ENCODE data around the gene TRAPPC8. TPM values are rescaled to one million over a fixed set of nuclear protein-coding genes. Genes with fewer than 3 reads are reported as not detected.

The TRAPPC8 gene
- total and polyA plus RNA-seq, 2 experiments from 2014 or later, result 27.2 to 66.2 TPM

- H3K4me3 Mint-ChIP-seq, result no peak overlapping the region; the same call in 2 of the 3 replicates
- H3K9me3 Mint-ChIP-seq, result peaks cover 11% of the 10 kb centered on the region; the same call in 1 of the 3 replicates
- no peak overlapping the region; the same call in 1 of the 2 replicates for H3K27ac Mint-ChIP-seq
- no peaks in the 10 kb centered on the region for H3K79me2 ChIP-seq (replicated peaks; ENCODE audit: insufficient read depth)
- no peaks in the 10 kb centered on the region for H3K9me2 ChIP-seq (ENCODE audit: insufficient read depth)
- no peak overlapping the region for H3K4me3 ChIP-seq
- H3K36me3 ChIP-seq (ENCODE audit: insufficient read depth), result no peaks in the 10 kb centered on the region
- no peaks in the 10 kb centered on the region for H4K20me1 ChIP-seq (replicated peaks; ENCODE audit: insufficient read depth)
- H3K36me3 Mint-ChIP-seq (ENCODE audit: low read depth), result peaks cover 8% of the 10 kb centered on the region; the same call in 2 of the 3 replicates
- 0 out of 2 replicates have a peak, but pooled peaks cover 1% of the 10 kb centered on the region for H3K4me1 ChIP-seq (ENCODE audit: insufficient read depth)
- DNase-seq (ENCODE audit: low spot score) (no peak), ATAC-seq (no peak)
- 0 out of 2 replicates have a peak overlapping the region, but pooled peaks have one; percentile 8 for H3K27ac ChIP-seq (ENCODE audit: low read depth)
- peaks cover 23% of the 10 kb centered on the region for H3K4me1 Mint-ChIP-seq
- H2AFZ ChIP-seq, result no peak overlapping the region
- H3F3A ChIP-seq (replicated peaks; ENCODE audit: low read depth), result no peaks in the 10 kb centered on the region
- H3K27me3 ChIP-seq (ENCODE audit: insufficient read depth), result 0 out of 2 replicates have a peak, but pooled peaks cover 3% of the 10 kb centered on the region
- H3K27me3 Mint-ChIP-seq (ENCODE audit: insufficient read depth, low read depth, poor library complexity), result peaks cover 8% of the 10 kb centered on the region
- no peak overlapping the region for H3K4me2 ChIP-seq
- TF ChIP-seq CTCF (conservative IDR thresholded peaks at IDR 0.05; ENCODE audit: low read depth in 2 of 2), result no peak
- no peak for TF ChIP-seq ETS1 (IDR thresholded peaks at IDR 0.05)
- TF ChIP-seq ZNF462 (CRISPR knock-in tag; IDR thresholded peaks at IDR 0.05), result no peak
- no peak for TF ChIP-seq CREB1 (CRISPR knock-in tag; IDR thresholded peaks at IDR 0.05; ENCODE audit: low read depth)
- TF ChIP-seq POLR2AphosphoS5 (IDR thresholded peaks at IDR 0.05; ENCODE audit: low read depth), result no peak
- no peak for TF ChIP-seq EZH2 (IDR thresholded peaks at IDR 0.05; ENCODE audit: low read depth, unreplicated experiment)
- TF ChIP-seq JUNB (IDR thresholded peaks at IDR 0.05; ENCODE audit: unreplicated experiment), result no peak
- TF ChIP-seq STAT1 (IDR thresholded peaks at IDR 0.05; ENCODE audit: unreplicated experiment), result no peak
- no peak for TF ChIP-seq ZNF331 (CRISPR knock-in tag; IDR thresholded peaks at IDR 0.05; ENCODE audit: low read depth)
- TF ChIP-seq NANOG (IDR thresholded peaks at IDR 0.05; ENCODE audit: borderline replicate concordance), result no peak
- no peak for TF ChIP-seq REST (IDR thresholded peaks at IDR 0.05; ENCODE audit: unreplicated experiment)
- TF ChIP-seq ZNF114 (CRISPR knock-in tag; IDR thresholded peaks at IDR 0.05), result no peak
- TF ChIP-seq EZH2phosphoT487 (IDR thresholded peaks at IDR 0.05; ENCODE audit: unreplicated experiment), result no peak
Measured at GRCh38 chr18:31819925-31820229, 123.1 kb downstream of the TRAPPC8 start.
